Neural crest cell (in vitro differentiated cells): ENCODE data around the gene H2AZ2. TPM values are rescaled to one million over a fixed set of nuclear protein-coding genes. Genes with fewer than 3 reads are reported as not detected.

Source experiments
- DNase-seq: peaks from one replicate; pipeline ENCODE4 v3.0.0; 2021; ENCODE audit warnings: low read depth, mixed read lengths, low spot score
- H3K27ac Mint-ChIP-seq: one replicate; pipeline ENCODE4 v1.8.0; 2021; ENCODE audit warnings: mild to moderate bottlenecking, mixed read lengths; ENCODE audit not compliant: unreplicated experiment
- H3K27me3 Mint-ChIP-seq: 2 replicates; pipeline ENCODE4 v1.8.0; 2021; ENCODE audit warnings: low read depth, mild to moderate bottlenecking, mixed read lengths
- H3K36me3 Mint-ChIP-seq: 2 replicates; pipeline ENCODE4 v1.8.0; 2021; ENCODE audit warnings: low read depth, mild to moderate bottlenecking, mixed read lengths
- H3K4me1 Mint-ChIP-seq: 2 replicates; pipeline ENCODE4 v1.8.0; 2021; ENCODE audit warnings: mixed read lengths
- H3K4me3 Mint-ChIP-seq: one replicate; pipeline ENCODE4 v1.8.0; 2021; ENCODE audit warnings: mild to moderate bottlenecking, mixed read lengths
- H3K9me3 Mint-ChIP-seq: 2 replicates; pipeline ENCODE4 v1.8.0; 2021; ENCODE audit warnings: mixed read lengths
- total RNA-seq: library from RNA; stranded (reverse); gene quantifications from 2 replicates; pipeline ENCODE4 v1.2.1, GENCODE V29; 2021
- TF ChIP-seq, protein P1 (sequence below): fragments of 200-600 bp; sonication (generic); conservative IDR thresholded peaks from 2 replicates; pipeline ENCODE4 v1.5.0; 2021; ENCODE audit warnings: antibody characterized with exemption, mild to moderate bottlenecking

The H2AZ2 gene
- total RNA-seq, 1 donor from 2014 or later = 351 TPM

DNA sequence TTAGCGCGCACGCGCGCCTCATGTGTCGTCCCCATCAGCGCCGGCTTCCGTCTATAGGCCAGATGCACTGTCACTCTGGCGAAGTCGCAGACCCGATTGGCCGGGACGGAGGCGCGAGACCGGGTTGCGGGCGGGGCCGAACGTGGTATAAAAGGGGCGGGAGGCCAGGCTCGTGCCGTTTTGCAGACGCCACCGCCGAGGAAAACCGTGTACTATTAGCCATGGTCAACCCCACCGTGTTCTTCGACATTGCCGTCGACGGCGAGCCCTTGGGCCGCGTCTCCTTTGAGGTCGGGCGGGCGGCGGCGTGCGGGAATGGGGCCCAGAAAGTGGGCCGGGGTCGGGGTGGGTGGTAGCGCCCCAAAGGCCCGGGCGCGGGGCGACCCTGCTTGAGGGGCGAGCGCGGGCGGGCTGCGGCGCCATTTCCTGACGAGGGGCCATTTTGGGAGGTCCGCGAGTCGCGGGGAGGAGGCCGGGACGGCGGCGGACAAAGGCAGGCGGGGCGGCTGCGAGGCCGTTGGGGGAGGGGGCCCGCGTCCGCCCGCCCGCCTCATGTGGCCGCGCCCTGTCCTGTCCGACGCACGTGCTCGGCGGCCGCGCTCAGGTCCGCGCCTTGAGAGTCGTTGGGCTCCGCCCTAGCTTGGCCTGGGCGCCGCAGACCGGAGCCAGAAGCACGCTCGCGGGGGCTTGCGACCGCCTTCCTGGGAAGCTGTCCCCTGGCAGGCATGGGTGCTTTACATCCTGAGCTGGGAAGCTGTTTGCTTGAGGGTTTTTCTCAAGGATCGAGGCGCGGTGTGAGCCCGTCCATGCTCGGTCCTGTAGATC lies 51.2 kb downstream of the H2AZ2 start, which contains the start of gene PPIA:
TSS of gene PPIA (plus strand) at position 178 of the 825 bp plus-strand sequence. CDS start at position 222, 44 bp downstream.
- H3K36me3 Mint-ChIP-seq = peaks cover 30% of the 10 kb centered on the region
- peaks cover 9% of the 10 kb centered on the region for H3K27me3 Mint-ChIP-seq
- DNase-seq = peak; percentile 98
- H3K4me3 Mint-ChIP-seq = peak within 1 kb of the TSS; percentile 99
- peaks cover 40% of the 10 kb centered on the region for H3K4me1 Mint-ChIP-seq
- TF ChIP-seq, protein P1, sequence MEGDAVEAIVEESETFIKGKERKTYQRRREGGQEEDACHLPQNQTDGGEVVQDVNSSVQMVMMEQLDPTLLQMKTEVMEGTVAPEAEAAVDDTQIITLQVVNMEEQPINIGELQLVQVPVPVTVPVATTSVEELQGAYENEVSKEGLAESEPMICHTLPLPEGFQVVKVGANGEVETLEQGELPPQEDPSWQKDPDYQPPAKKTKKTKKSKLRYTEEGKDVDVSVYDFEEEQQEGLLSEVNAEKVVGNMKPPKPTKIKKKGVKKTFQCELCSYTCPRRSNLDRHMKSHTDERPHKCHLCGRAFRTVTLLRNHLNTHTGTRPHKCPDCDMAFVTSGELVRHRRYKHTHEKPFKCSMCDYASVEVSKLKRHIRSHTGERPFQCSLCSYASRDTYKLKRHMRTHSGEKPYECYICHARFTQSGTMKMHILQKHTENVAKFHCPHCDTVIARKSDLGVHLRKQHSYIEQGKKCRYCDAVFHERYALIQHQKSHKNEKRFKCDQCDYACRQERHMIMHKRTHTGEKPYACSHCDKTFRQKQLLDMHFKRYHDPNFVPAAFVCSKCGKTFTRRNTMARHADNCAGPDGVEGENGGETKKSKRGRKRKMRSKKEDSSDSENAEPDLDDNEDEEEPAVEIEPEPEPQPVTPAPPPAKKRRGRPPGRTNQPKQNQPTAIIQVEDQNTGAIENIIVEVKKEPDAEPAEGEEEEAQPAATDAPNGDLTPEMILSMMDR = no peak
- peak within 1 kb of the TSS; percentile 98 for H3K27ac Mint-ChIP-seq
- H3K9me3 Mint-ChIP-seq = no peaks in the 10 kb centered on the region

DNA sequence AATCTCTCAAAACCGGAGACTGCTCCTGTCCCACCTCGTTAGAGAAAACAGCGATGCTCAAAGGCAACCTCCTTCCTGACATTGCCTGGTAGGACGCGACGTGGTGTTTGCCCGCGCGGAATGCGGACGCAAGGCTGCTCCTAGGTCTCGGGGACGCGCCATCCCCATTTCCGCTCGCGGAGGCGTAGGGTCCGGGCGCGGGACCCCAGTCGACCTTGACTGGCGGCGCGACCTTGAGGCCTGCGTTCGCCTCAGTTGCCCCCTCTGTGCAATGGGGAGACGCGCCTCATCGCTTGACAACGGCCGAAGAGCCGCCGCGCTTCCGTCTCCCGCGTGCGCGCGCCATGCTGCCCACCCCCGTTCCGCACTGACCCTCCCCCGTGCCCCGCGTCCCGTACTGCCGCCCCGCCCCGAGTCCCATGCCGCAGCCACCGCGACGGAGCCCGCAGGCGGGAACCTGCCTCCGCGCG lies 51.8 kb downstream of the H2AZ2 start:
- DNase-seq = no peak
- peak overlapping the region; percentile 99 for H3K4me3 Mint-ChIP-seq
- peaks cover 9% of the 10 kb centered on the region for H3K27me3 Mint-ChIP-seq
- TF ChIP-seq, protein P1 = no peak
- H3K4me1 Mint-ChIP-seq = peaks cover 33% of the 10 kb centered on the region
- peak overlapping the region; percentile 97 for H3K27ac Mint-ChIP-seq
- no peaks in the 10 kb centered on the region for H3K9me3 Mint-ChIP-seq
- peaks cover 24% of the 10 kb centered on the region for H3K36me3 Mint-ChIP-seq

DNA sequence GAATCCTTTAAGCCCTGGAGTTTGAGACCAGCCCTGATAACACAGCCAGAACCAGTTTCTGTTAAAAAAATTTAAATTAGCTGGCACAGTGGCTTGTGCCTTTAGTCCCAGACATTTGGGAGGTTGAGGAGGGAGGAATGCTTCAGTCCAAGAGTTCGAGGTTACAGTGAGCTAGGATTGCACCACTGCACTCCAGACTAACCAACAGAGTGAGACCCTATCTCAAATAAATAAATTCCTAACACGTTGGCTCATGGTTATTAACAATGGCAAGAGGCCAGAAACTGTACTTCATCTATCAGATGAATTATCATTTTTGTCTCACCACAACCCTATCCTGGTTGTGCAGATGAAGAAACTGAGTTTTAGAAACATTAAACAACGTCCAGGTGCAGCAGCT lies 53.6 kb downstream of the H2AZ2 start:
- Mint-ChIP-seq H3K27me3 (peaks cover 9% of the 10 kb centered on the region), H3K27ac (no peak overlapping the region), H3K36me3 (peaks cover 12% of the 10 kb centered on the region), H3K4me1 (peaks cover 25% of the 10 kb centered on the region), H3K4me3 (peak overlapping the region; percentile 67), H3K9me3 (no peaks in the 10 kb centered on the region)
- no peak for DNase-seq
- TF ChIP-seq, protein P1 = no peak

GRCh38 chr7:44793919-44794318 lies 54.0 kb downstream of the H2AZ2 start:
- TF ChIP-seq, protein P1 = no peak
- DNase-seq = no peak
- peaks cover 23% of the 10 kb centered on the region for H3K4me1 Mint-ChIP-seq
- H3K27ac Mint-ChIP-seq = no peak overlapping the region
- H3K36me3 Mint-ChIP-seq = peaks cover 12% of the 10 kb centered on the region
- H3K9me3 Mint-ChIP-seq = no peaks in the 10 kb centered on the region
- peaks cover 9% of the 10 kb centered on the region for H3K27me3 Mint-ChIP-seq
- peak overlapping the region; percentile 67 for H3K4me3 Mint-ChIP-seq

GRCh38 chr7:44791278-44792219 lies 56.3 kb downstream of the H2AZ2 start:
- Mint-ChIP-seq H3K4me3 (peak overlapping the region; percentile 6), H3K9me3 (no peaks in the 10 kb centered on the region), H3K27ac (peak overlapping the region; percentile 2), H3K4me1 (peaks cover 8% of the 10 kb centered on the region), H3K36me3 (no peaks in the 10 kb centered on the region), H3K27me3 (peaks cover 3% of the 10 kb centered on the region)
- TF ChIP-seq, protein P1 = no peak
- DNase-seq = no peak
